SKM-1 treated with dmso at 0.1 percent for 144 hours (cell line): Measurements from ENCODE around the gene LYPD6.
"Not testable (repeated sequence)": the region's sequence is repeated elsewhere in the genome, so short reads cannot be mapped to it uniquely, and the experiment has no call there.

Experiments
- DNase-seq: peaks from one replicate; lab custom pipeline; 2025; ENCODE audit not compliant: unreplicated experiment; lab: John Stamatoyannopoulos, UW

Gene LYPD6

DNA sequence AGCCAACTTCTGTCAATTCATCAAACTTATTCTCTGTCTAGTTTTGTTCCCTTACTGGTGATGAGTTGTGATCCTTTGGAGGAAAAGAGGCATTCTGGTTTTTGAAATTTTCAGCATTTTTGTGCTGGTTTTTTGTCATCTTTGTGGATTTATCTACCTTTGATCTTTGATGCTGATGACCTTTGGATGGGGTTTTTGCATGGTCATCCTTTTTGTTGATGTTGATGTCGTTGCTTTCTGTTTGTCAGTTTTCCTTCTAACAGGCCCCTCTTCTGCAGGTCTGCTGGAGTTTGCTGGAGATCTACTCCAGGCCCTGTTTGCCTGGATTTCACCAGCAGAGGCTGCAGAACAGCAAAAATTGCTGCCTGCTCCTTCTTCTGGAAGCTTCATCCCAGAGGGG, 168.8 kb downstream of the LYPD6 start:
- DNase-seq: not testable (repeated sequence)

DNA sequence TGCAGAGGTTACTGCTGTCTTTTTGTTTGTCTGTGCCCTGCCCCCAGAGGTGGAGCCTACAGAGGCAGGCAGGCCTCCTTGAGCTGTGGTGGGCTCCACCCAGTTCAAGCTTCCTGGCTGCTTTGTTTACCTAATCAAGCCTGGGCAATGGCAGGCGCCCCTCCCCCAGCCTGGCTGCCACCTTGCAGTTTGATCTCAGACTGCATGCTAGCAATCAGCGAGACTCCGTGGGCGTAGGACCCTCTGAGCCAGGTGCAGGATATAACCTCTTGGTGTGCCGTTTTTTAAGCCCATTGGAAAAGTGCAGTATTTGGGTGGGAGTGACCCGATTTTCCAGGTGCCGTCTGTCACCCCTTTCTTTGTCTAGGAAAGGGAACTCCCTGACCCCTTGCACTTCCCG, 176.4 kb downstream of the LYPD6 start:
- not testable (repeated sequence) for DNase-seq

DNA sequence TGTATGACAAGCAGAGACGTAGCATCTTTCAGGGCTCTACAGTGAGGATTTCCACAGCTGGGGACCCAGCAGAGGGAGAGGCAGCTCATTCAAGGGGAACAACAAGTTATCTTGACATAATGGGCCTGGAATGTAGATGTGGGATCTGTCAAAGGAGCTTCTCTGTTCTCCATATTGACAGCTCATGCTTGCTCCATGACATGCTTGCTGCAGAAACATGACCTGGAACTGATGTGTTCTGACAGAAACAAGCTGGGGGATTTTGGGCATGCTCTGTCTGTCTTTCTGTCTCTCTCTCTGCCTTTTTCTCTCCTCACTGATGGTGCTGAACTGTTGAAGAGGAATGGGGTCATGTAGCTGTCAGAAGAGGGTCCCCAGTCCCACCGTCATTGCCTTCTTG, 177.6 kb downstream of the LYPD6 start:
- no peak for DNase-seq

DNA sequence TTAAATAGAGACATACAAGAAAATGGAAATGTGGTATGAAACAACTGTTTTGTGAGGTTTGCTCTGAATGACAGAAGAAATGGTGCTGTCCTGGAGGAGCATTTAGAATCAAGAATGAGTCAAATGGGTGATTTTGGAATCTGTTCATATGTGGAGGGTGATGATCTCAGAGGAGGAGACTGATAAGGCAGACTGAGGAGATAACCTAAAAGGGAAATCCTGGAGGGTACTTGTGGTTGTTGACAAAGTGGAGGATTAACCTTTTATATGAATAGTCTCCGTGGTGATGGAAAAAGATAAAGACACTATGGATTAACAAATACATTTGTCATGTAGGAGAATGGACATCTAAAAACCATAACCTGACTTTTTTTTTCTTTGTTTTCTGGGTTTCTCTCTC, 183.1 kb downstream of the LYPD6 start:
- DNase-seq: no peak
